IMR-90 (cell line): ENCODE data around the gene CDK6. TPM values are rescaled to one million over a fixed set of nuclear protein-coding genes. Genes with fewer than 3 reads are reported as not detected.

ENCODE experiments used
- ATAC-seq: fragments of 200-7000 bp; cut with Tn5 transposase; 2 replicates; pipeline ENCODE4 v1.9.1; 2020; ENCODE audit warnings: low read depth, mild to moderate bottlenecking, moderate library complexity
- BruUV-seq: library from RNA; stranded (reverse); fragments of 400-500 nt; replicated peaks from 2 replicates; lab custom pipeline; 2021; lab: Mats Ljungman, UMichigan
- CTCF ChIA-PET: fragments of 300-600 bp; formaldehyde crosslinking; extraction: SDS; loops from one replicate; lab custom pipeline; 2021; ENCODE audit warnings: antibody characterized with exemption; lab: Yijun Ruan, JAX
- POLR2A ChIA-PET: fragments of 300-600 bp; sonication (Branson Sonifier 250); formaldehyde crosslinking; loops from one replicate; lab custom pipeline; 2022; ENCODE audit warnings: antibody characterized with exemption; ENCODE audit not compliant: unreplicated experiment; lab: Charles Lee
- DNase-seq: peaks from one replicate; pipeline ENCODE4 v3.0.0; 2013
- H2AFZ ChIP-seq: replicated peaks from 2 replicates; pipeline ENCODE3; 2013; ENCODE audit warnings: low read length, mild to moderate bottlenecking; ENCODE audit not compliant: poor library complexity
- H2AK5ac ChIP-seq: 2 replicates; pipeline ENCODE4 v1.6.1; 2013; ENCODE audit warnings: low read depth, low read length, inconsistent platforms
- H2AK9ac ChIP-seq: replicated peaks from 2 replicates; pipeline ENCODE3; 2013; ENCODE audit warnings: mild to moderate bottlenecking, low read depth, low read length, moderate library complexity; ENCODE audit not compliant: poor library complexity
- H2BK120ac ChIP-seq: 2 replicates; pipeline ENCODE4 v1.6.1; 2013; ENCODE audit warnings: low read depth, low read length, inconsistent platforms
- H2BK15ac ChIP-seq: 3 replicates; pipeline ENCODE4 v1.6.1; 2013; ENCODE audit warnings: low read depth, low read length, inconsistent platforms
- H2BK20ac ChIP-seq: 2 replicates; pipeline ENCODE4 v1.6.1; 2013; ENCODE audit warnings: low read depth, mild to moderate bottlenecking, inconsistent platforms, low read length, moderate library complexity
- H2BK5ac ChIP-seq: 2 replicates; pipeline ENCODE4 v1.6.1; 2013; ENCODE audit warnings: mild to moderate bottlenecking, low read depth, low read length, inconsistent platforms; ENCODE audit not compliant: poor library complexity, severe bottlenecking
- H3K14ac ChIP-seq: replicated peaks from 2 replicates; pipeline ENCODE4 v1.6.1; 2013; ENCODE audit warnings: low read depth, low read length, inconsistent platforms
- H3K18ac ChIP-seq: 2 replicates; pipeline ENCODE4 v1.6.1; 2013; ENCODE audit warnings: low read depth, low read length, control low read depth
- H3K23ac ChIP-seq: 2 replicates; pipeline ENCODE4 v1.6.1; 2013; ENCODE audit warnings: low read depth, low read length, inconsistent platforms
- H3K27ac ChIP-seq: 2 replicates; pipeline ENCODE4 v1.5.1; 2013; ENCODE audit warnings: mild to moderate bottlenecking, control low read depth, low read length; ENCODE audit not compliant: insufficient read depth
- H3K27me3 ChIP-seq: 2 replicates; pipeline ENCODE4 v1.6.1; 2013; ENCODE audit warnings: low read length; ENCODE audit not compliant: control insufficient read depth, insufficient read depth
- H3K36me3 ChIP-seq: 2 replicates; pipeline ENCODE4 v1.6.1; 2013; ENCODE audit warnings: low read length, mixed read lengths; ENCODE audit not compliant: control insufficient read depth, insufficient read depth
- H3K4ac ChIP-seq: 2 replicates; pipeline ENCODE4 v1.6.1; 2013; ENCODE audit warnings: low read depth, low read length, inconsistent platforms
- H3K4me1 ChIP-seq: 2 replicates; pipeline ENCODE4 v1.6.1; 2013; ENCODE audit warnings: low read length, mixed read lengths; ENCODE audit not compliant: control insufficient read depth, insufficient read depth
- H3K4me2 ChIP-seq: 2 replicates; pipeline ENCODE4 v1.6.1; 2013; ENCODE audit warnings: low read depth, mild to moderate bottlenecking, control low read depth, low read length, moderate library complexity
- H3K4me3 ChIP-seq: 2 replicates; pipeline ENCODE4 v1.5.1; 2013; ENCODE audit warnings: low read depth, mild to moderate bottlenecking, control low read depth, low read length, moderate library complexity; ENCODE audit not compliant: insufficient read depth
- H3K56ac ChIP-seq: 2 replicates; pipeline ENCODE4 v1.6.1; 2013; ENCODE audit warnings: low read length, inconsistent platforms; ENCODE audit not compliant: insufficient read depth; ENCODE audit errors: extremely low read depth
- H3K79me1 ChIP-seq, 2 experiments: 2 replicates each; pipeline ENCODE4 v1.6.1; 2013; ENCODE audit warnings: low read length in 2 of 2, inconsistent platforms in 1 of 2, low read depth in 1 of 2
- H3K9ac ChIP-seq: 2 replicates; pipeline ENCODE4 v1.6.1; 2013; ENCODE audit warnings: low read depth, low read length, control low read depth
- H3K9me1 ChIP-seq: 2 replicates; pipeline ENCODE4 v1.6.1; 2013; ENCODE audit warnings: low read length, inconsistent platforms; ENCODE audit not compliant: insufficient read depth
- H3K9me3 ChIP-seq: 2 replicates; pipeline ENCODE4 v1.6.1; 2013; ENCODE audit warnings: low read length; ENCODE audit not compliant: control insufficient read depth, insufficient read depth
- H4K20me1 ChIP-seq: 2 replicates; pipeline ENCODE4 v1.6.1; 2013; ENCODE audit warnings: low read length, inconsistent platforms; ENCODE audit not compliant: insufficient read depth
- H4K5ac ChIP-seq: 2 replicates; pipeline ENCODE4 v1.6.1; 2013; ENCODE audit warnings: mild to moderate bottlenecking, low read depth, low read length, control low read depth
- H4K8ac ChIP-seq, 2 experiments: 2 replicates each; pipeline ENCODE4 v1.6.1; 2013; ENCODE audit warnings: low read depth in 2 of 2, low read length in 2 of 2, control low read depth in 1 of 2, inconsistent platforms in 1 of 2
- H4K91ac ChIP-seq: 2 replicates; pipeline ENCODE4 v1.6.1; 2013; ENCODE audit warnings: low read depth, low read length, inconsistent platforms; ENCODE audit not compliant: insufficient read depth
- BHLHE40 ChIP-seq: fragments of 150-350 bp; IDR thresholded peaks from 2 replicates; pipeline ENCODE4 v1.6.1; 2016; ENCODE audit warnings: mild to moderate bottlenecking, low read depth, low read length
- CEBPB ChIP-seq: IDR thresholded peaks from 2 replicates; pipeline ENCODE4 v1.6.1; 2012; ENCODE audit warnings: low read depth, low read length, improper control_type of control experiment
- CHD1 ChIP-seq: IDR thresholded peaks from 2 replicates; pipeline ENCODE4 v1.6.1; 2012; ENCODE audit warnings: low read depth, low read length, improper control_type of control experiment
- ELK1 ChIP-seq: fragments of 150-350 bp; IDR thresholded peaks from 2 replicates; pipeline ENCODE4 v1.6.1; 2016; ENCODE audit warnings: low read depth, mild to moderate bottlenecking, low read length, moderate library complexity, borderline replicate concordance
- FOS ChIP-seq: fragments of 150-350 bp; IDR thresholded peaks from 2 replicates; pipeline ENCODE4 v1.6.1; 2016; ENCODE audit warnings: low read depth, low read length
- MAFK ChIP-seq: IDR thresholded peaks from 2 replicates; pipeline ENCODE4 v1.6.1; 2012; ENCODE audit warnings: low read depth, low read length, improper control_type of control experiment
- MAZ ChIP-seq: IDR thresholded peaks from 2 replicates; pipeline ENCODE4 v1.6.1; 2012; ENCODE audit warnings: low read depth, mild to moderate bottlenecking, low read length, improper control_type of control experiment, moderate library complexity, borderline replicate concordance
- MXI1 ChIP-seq: IDR thresholded peaks from 2 replicates; pipeline ENCODE4 v1.6.1; 2012; ENCODE audit warnings: low read depth, mild to moderate bottlenecking, low read length, moderate library complexity, borderline replicate concordance
- NFE2L2 ChIP-seq: fragments of 150-350 bp; IDR thresholded peaks from 2 replicates; pipeline ENCODE4 v1.6.1; 2016; ENCODE audit warnings: low read depth, mild to moderate bottlenecking, low read length
- POLR2A ChIP-seq: IDR thresholded peaks from 2 replicates; pipeline ENCODE4 v1.6.1; 2012; ENCODE audit warnings: mild to moderate bottlenecking, low read depth, low read length
- RAD21 ChIP-seq: IDR thresholded peaks from 2 replicates; pipeline ENCODE4 v1.6.1; 2012; ENCODE audit warnings: low read length, improper control_type of control experiment
- RCOR1 ChIP-seq: IDR thresholded peaks from 2 replicates; pipeline ENCODE4 v1.6.1; 2012; ENCODE audit warnings: mild to moderate bottlenecking, low read length, improper control_type of control experiment; ENCODE audit not compliant: insufficient replicate concordance
- USF2 ChIP-seq: fragments of 150-350 bp; IDR thresholded peaks from 2 replicates; pipeline ENCODE4 v1.6.1; 2017; ENCODE audit warnings: mild to moderate bottlenecking, antibody characterized with exemption, low read length, low read depth
- whole genome bisulfite sequencing, 2 experiments: methylation state at CpG; one replicate each; pipeline versions ENCODE4 v1.1.5 to v1.1.7; 2013; ENCODE audit warnings: missing lambda C conversion rate in 2 of 2; ENCODE audit not compliant: insufficient read length in 1 of 2; ENCODE audit errors: extremely low coverage in 2 of 2; 5-methylcytosine and 5-hydroxymethylcytosine counted together
- dilution Hi-C: fragments of 300-500 bp; cut with HindIII; formaldehyde crosslinking; loops from one replicate; pipeline ENCODE4 v1.14.3; 2018; ENCODE audit warnings: low sequenced_read_pairs; ENCODE audit not compliant: unreplicated experiment
- in situ Hi-C: fragments of 300-500 bp; cut with MboI; formaldehyde crosslinking; loops from 3 replicates; pipeline ENCODE4 v1.14.3; 2019; ENCODE audit warnings: low sequenced_read_pairs, inconsistent platforms, mixed read lengths
- intact Hi-C: fragments of 100-400 bp; cut with micrococcal nuclease; formaldehyde crosslinking; loops from 2 replicates; pipeline ENCODE4 v1.10.0; 2022
- polyA plus RNA-seq, 3 experiments: library from polyadenylated mRNA; depleted of rRNA; stranded (reverse); fragments of >200 nt; gene quantifications; 2 replicates each; pipeline ENCODE4 v1.2.3, GENCODE V29; 2012; ENCODE audit warnings: low replicate concordance in 1 of 3
- total RNA-seq: library from RNA; depleted of rRNA; stranded (reverse); fragments of >200 nt; gene quantifications from 2 replicates; pipeline ENCODE4 v1.2.3, GENCODE V29; 2012
- TF ChIP-seq, protein P1 (sequence below): conservative IDR thresholded peaks from 2 replicates; pipeline ENCODE4 v1.5.1; 2012; ENCODE audit warnings: mild to moderate bottlenecking, low read depth, low read length, improper control_type of control experiment

CDK6 gene
- total and polyA plus RNA-seq, 2 of the 4 experiments (the other 2 are of a cell fraction), result 21.5 to 195 TPM

DNA sequence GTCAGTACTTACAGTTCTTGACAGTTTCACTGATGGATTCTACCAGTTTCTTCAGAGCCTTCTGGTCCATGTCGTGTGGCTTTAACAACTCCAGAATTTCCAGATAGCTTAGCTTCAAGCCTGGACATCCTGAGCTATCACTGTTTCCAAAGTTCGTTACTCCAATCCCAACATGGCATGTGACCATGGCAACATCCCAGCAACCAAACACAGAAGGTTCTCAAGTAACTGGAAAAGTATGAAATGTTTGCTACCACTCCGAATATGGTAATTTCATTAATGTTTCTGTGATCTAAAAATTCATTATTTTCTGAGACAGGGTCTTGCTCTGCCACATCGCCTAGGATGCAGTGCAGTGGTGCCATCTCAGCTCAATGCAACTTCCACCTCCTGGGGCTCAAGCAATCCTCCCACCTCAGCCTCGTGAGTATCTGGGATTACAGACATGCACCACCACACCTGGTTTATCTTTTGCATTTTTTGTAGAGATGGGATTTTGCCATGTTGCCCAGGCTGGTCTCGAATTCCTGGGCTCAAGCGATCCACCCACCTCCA is 278.5 kb downstream of the CDK6 start:
- Histone ChIP-seq H2BK120ac (no peak overlapping the region), H4K8ac (no peak overlapping the region), H3K9me3 (no peaks in the 10 kb centered on the region), H3K27me3 (no peaks in the 10 kb centered on the region), H3K14ac (no peak overlapping the region), H4K20me1 (no peaks in the 10 kb centered on the region; the same call in 1 of the 2 replicates), H3K9me1 (no peaks in the 10 kb centered on the region), H2AK9ac (no peak overlapping the region), H3K56ac (no peak overlapping the region), H3K9ac (no peak overlapping the region), H3K4me3 (no peak overlapping the region), H2BK15ac (no peak overlapping the region), H3K4me2 (no peak overlapping the region), H3K4ac (no peak overlapping the region), H4K91ac (no peak overlapping the region), H2AK5ac (no peak overlapping the region), H3K4me1 (no peaks in the 10 kb centered on the region), H3K18ac (no peak overlapping the region), H2BK20ac (no peak overlapping the region), H3K27ac (no peak overlapping the region), H3K79me1 (no peaks in the 10 kb centered on the region), H3K23ac (no peak overlapping the region), H2AFZ (no peak overlapping the region), H4K5ac (no peak overlapping the region), H2BK5ac (no peak overlapping the region), H3K36me3 (peaks cover 5% of the 10 kb centered on the region; the same call in 1 of the 2 replicates)
- in situ Hi-C loops, result no loop called here
- 67% methylated on average over 1 of the region's 7 CpGs; no CpG with 5 or more reads in 1 of the 2 experiments for WGBS, 2 experiments
- ATAC-seq, result no peak
- TF ChIP-seq RAD21 (no peak), NFE2L2 (no peak), MAZ (no peak), FOS (no peak), CEBPB (no peak), MAFK (no peak), USF2 (no peak), MXI1 (no peak), CHD1 (no peak), BHLHE40 (no peak), POLR2A (no peak), ELK1 (no peak), RCOR1 (no peak)
- TF ChIP-seq, protein P1, sequence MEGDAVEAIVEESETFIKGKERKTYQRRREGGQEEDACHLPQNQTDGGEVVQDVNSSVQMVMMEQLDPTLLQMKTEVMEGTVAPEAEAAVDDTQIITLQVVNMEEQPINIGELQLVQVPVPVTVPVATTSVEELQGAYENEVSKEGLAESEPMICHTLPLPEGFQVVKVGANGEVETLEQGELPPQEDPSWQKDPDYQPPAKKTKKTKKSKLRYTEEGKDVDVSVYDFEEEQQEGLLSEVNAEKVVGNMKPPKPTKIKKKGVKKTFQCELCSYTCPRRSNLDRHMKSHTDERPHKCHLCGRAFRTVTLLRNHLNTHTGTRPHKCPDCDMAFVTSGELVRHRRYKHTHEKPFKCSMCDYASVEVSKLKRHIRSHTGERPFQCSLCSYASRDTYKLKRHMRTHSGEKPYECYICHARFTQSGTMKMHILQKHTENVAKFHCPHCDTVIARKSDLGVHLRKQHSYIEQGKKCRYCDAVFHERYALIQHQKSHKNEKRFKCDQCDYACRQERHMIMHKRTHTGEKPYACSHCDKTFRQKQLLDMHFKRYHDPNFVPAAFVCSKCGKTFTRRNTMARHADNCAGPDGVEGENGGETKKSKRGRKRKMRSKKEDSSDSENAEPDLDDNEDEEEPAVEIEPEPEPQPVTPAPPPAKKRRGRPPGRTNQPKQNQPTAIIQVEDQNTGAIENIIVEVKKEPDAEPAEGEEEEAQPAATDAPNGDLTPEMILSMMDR, result no peak
- CTCF ChIA-PET, result no interaction called here
- no TSS peak for BruUV-seq
- dilution Hi-C loops, result no loop called here
- POLR2A ChIA-PET, result no interaction called here
- intact Hi-C loops, result no loop called here
- no peak for DNase-seq
